Endothelial cell of umbilical vein (primary cell): ENCODE measurements around the gene ZSWIM4. TPM values are rescaled to one million over a fixed set of nuclear protein-coding genes. Genes with fewer than 3 reads are reported as not detected.
A peak's percentile ranks its signal among the peaks of the same experiment; 100 is the strongest.

Experiments
- BruUV-seq: library from RNA; stranded (reverse); fragments of 400-500 nt; replicated peaks from 2 replicates; lab custom pipeline; 2021; lab: Mats Ljungman, UMichigan
- CTCF ChIA-PET: fragments of 300-600, 350-600 bp; sonication (Branson Sonifier 250); formaldehyde crosslinking; loops from one replicate; lab custom pipeline; 2021; ENCODE audit warnings: antibody characterized with exemption, inconsistent platforms; lab: Charles Lee
- POLR2A ChIA-PET: fragments of 300-600, 350-600 bp; sonication (Branson Sonifier 250); formaldehyde crosslinking; loops from one replicate; lab custom pipeline; 2021; ENCODE audit warnings: antibody characterized with exemption, inconsistent platforms; lab: Charles Lee
- DNase-seq: peaks from one replicate; pipeline ENCODE4 v3.0.0-alpha.2; 2011; ENCODE audit warnings: low read depth, low spot score
- FAIRE-seq: peaks from 2 replicates; lab custom pipeline; 2011; peaks lifted over from hg19 to GRCh38; lab: Jason Lieb, UNC
- H2AFZ ChIP-seq: 2 replicates; pipeline ENCODE4 v1.6.0; 2012; ENCODE audit warnings: low read depth, low read length, control low read depth, inconsistent platforms
- H3K27ac ChIP-seq: 2 replicates; pipeline ENCODE4 v1.5.1; 2011; ENCODE audit warnings: low read depth, mild to moderate bottlenecking, control low read depth, low read length, moderate library complexity; ENCODE audit not compliant: insufficient read depth
- H3K27me3 ChIP-seq, 2 experiments: 2 replicates each; pipeline versions ENCODE4 v1.6.0 to v1.6.1; 2011; ENCODE audit warnings: low read length in 2 of 2, mixed read lengths in 1 of 2; ENCODE audit not compliant: control insufficient read depth in 2 of 2, insufficient read depth in 2 of 2
- H3K36me3 ChIP-seq, 2 experiments: 2 replicates in 1 of 2; 3 replicates in 1 of 2; pipeline ENCODE4 v1.5.1; 2011; ENCODE audit warnings: low read length in 2 of 2, mild to moderate bottlenecking in 1 of 2, moderate library complexity in 1 of 2; ENCODE audit not compliant: control insufficient read depth in 2 of 2, insufficient read depth in 2 of 2; ENCODE audit errors: extremely low read depth in 1 of 2
- H3K4me1 ChIP-seq: 3 replicates; pipeline ENCODE4 v1.5.1; 2011; ENCODE audit warnings: mild to moderate bottlenecking, low read length; ENCODE audit not compliant: control insufficient read depth, insufficient read depth; ENCODE audit errors: extremely low read depth
- H3K4me2 ChIP-seq: 2 replicates; pipeline ENCODE4 v1.6.1; 2011; ENCODE audit warnings: low read length, control low read depth, mixed read lengths; ENCODE audit not compliant: insufficient read depth
- H3K4me3 ChIP-seq, 3 experiments: fragments of 200-600 bp in 1 of 3; sonication (generic), shearing (Covaris generic) in 1 of 3; replicated peaks in 1 of 3; 2 replicates each; pipeline ENCODE4 v1.5.1; 2011 to 2016; ENCODE audit warnings: control low read depth in 3 of 3, low read length in 3 of 3, mild to moderate bottlenecking in 2 of 3, inconsistent platforms in 1 of 3, low read depth in 1 of 3, moderate library complexity in 1 of 3; ENCODE audit not compliant: insufficient read depth in 1 of 3
- H3K79me2 ChIP-seq: 2 replicates; pipeline ENCODE4 v1.6.0; 2012; ENCODE audit warnings: low read length, inconsistent platforms; ENCODE audit not compliant: control insufficient read depth, insufficient read depth
- H3K9ac ChIP-seq: replicated peaks from 2 replicates; pipeline ENCODE3; 2011; ENCODE audit warnings: low read length, control low read depth; ENCODE audit not compliant: insufficient read depth; ENCODE audit errors: extremely low read depth
- H3K9me1 ChIP-seq: replicated peaks from 3 replicates; pipeline ENCODE4 v1.6.0; 2011; ENCODE audit warnings: mild to moderate bottlenecking, low read length; ENCODE audit not compliant: control insufficient read depth, insufficient read depth; ENCODE audit errors: extremely low read depth
- H3K9me3 ChIP-seq: replicated peaks from 2 replicates; pipeline ENCODE4 v1.5.1; 2012; ENCODE audit warnings: low read length, inconsistent platforms; ENCODE audit not compliant: control insufficient read depth, insufficient read depth
- H4K20me1 ChIP-seq: replicated peaks from 2 replicates; pipeline ENCODE3; 2011; ENCODE audit warnings: mild to moderate bottlenecking, low read length; ENCODE audit not compliant: control insufficient read depth, insufficient read depth; ENCODE audit errors: extremely low read depth
- CTCF ChIP-seq, 2 donors: IDR thresholded peaks; 1 replicate in 1 of 2; 2 replicates in 1 of 2; pipeline ENCODE4 v1.5.1; 2011; ENCODE audit warnings: low read length in 2 of 2, mild to moderate bottlenecking in 2 of 2, moderate library complexity in 2 of 2, control low read depth in 1 of 2, inconsistent platforms in 1 of 2, low read depth in 1 of 2; ENCODE audit not compliant: insufficient read depth in 1 of 2; ENCODE audit errors: extremely low read depth in 1 of 2
- EZH2 ChIP-seq: IDR thresholded peaks from 2 replicates; pipeline ENCODE4 v1.6.1; 2012; ENCODE audit warnings: borderline replicate concordance, low read depth, mild to moderate bottlenecking, moderate library complexity, low read length, inconsistent platforms; ENCODE audit not compliant: severe bottlenecking
- POLR2A ChIP-seq: IDR thresholded peaks from 2 replicates; pipeline ENCODE4 v1.6.1; 2012; ENCODE audit warnings: low read depth, mild to moderate bottlenecking, control low read depth, low read length
- POLR2AphosphoS5 ChIP-seq: IDR thresholded peaks from 2 replicates; pipeline ENCODE4 v1.6.1; 2012; ENCODE audit warnings: low read depth, mild to moderate bottlenecking, control low read depth, low read length, moderate library complexity; ENCODE audit not compliant: insufficient read depth
- dilution Hi-C: fragments of 300-500 bp; cut with MboI; formaldehyde crosslinking; loops from one replicate; pipeline ENCODE4 v1.15.0; 2019; ENCODE audit warnings: low sequenced_read_pairs; ENCODE audit not compliant: extremely low pct_ligation_motif_present
- intact Hi-C: fragments of 100-400 bp; cut with micrococcal nuclease; formaldehyde crosslinking; loops from one replicate; pipeline ENCODE4 v1.10.0; 2022
- polyA plus RNA-seq, 4 experiments: library from polyadenylated mRNA; depleted of rRNA in 3 of 4; stranded (reverse) in 3 of 4; unstranded in 1 of 4; fragments of >200 nt; gene quantifications; 2 replicates each; pipeline versions ENCODE4 v1.2.1 to v1.2.3, GENCODE V29; 2011 to 2012; ENCODE audit warnings: missing spikeins in 1 of 4
- total RNA-seq: library from RNA; stranded (reverse); gene quantifications from 2 replicates; pipeline ENCODE4 v1.2.3, GENCODE V29; 2021

ZSWIM4 gene
- total and polyA plus RNA-seq, 2 donors (not counting 3 experiments of a cell fraction or from before 2014, with no cell fraction given), result 12.7 to 26.6 TPM

GRCh38 chr19:13833330-13834243 is 38.3 kb downstream of the ZSWIM4 start:
- H3K4me1 ChIP-seq, result peaks cover 27% of the 10 kb centered on the region
- FAIRE-seq, result peak; percentile 96
- TF ChIP-seq POLR2A, result peak; percentile 93
- TF ChIP-seq POLR2AphosphoS5, result peak; percentile 98
- no peak for TF ChIP-seq EZH2
- TF ChIP-seq CTCF (IDR thresholded peaks at IDR 0.05; ENCODE audit: extremely low read depth in 1 of 2, insufficient read depth in 1 of 2, low read depth in 1 of 2, low read length in 2 of 2), result peak; percentile 32 to 63
- peak overlapping the region; percentile 11 for H3K27ac ChIP-seq
- H3K27me3 ChIP-seq, result no peaks in the 10 kb centered on the region
- H3K36me3 ChIP-seq, result peaks cover 6 to 19% of the 10 kb centered on the region in 2 experiments
- DNase-seq, result peak; percentile 91
- no peaks in the 10 kb centered on the region for H4K20me1 ChIP-seq
- peak overlapping the region; percentile 11 for H3K9ac ChIP-seq
- H3K9me3 ChIP-seq, result no peaks in the 10 kb centered on the region
- no peak overlapping the region for H3K4me3 ChIP-seq
- ChIA-PET CTCF (interaction anchor here (1.0 to 4.5 kb wide), 2 partner anchors 29 kb away, joined by 5 to 77 read pairs; no protein-coding TSS in a partner anchor), POLR2A (interaction anchor here (1.6 kb wide), 1 partner anchor 29 kb away, joined by 8 read pairs; no protein-coding TSS in a partner anchor)
- no peaks in the 10 kb centered on the region for H3K9me1 ChIP-seq
- intact Hi-C loops, result loop anchor here (2.0 kb wide), 1 partner anchor 39 kb away; the partner anchor contains the start of gene ZSWIM4
- no peak overlapping the region for H3K4me2 ChIP-seq
- BruUV-seq, result no TSS peak
- dilution Hi-C loops, result no loop called here
- H3K79me2 ChIP-seq, result peaks cover 25% of the 10 kb centered on the region
- H2AFZ ChIP-seq, result no peak overlapping the region
